ENCODE data around the gene ARL9.

ARL9 gene

GRCh38 chr4:56466910-56467283 lies 38.7 kb upstream of the ARL9 start:
- TF ChIP-seq CTCF (IDR thresholded peaks at IDR 0.05; ENCODE audit: insufficient read depth, low read length, missing control alignments), result no peak
- CTCF ChIA-PET, result interaction anchor here (1.5 kb wide), 1 partner anchor 31 kb away, joined by 3 read pairs; the partner anchor contains the start of gene PAICS
- POLR2A ChIA-PET, result interaction anchor here (0.8 to 2.3 kb wide), 3 partner anchors 13 to 32 kb away, joined by 3 to 13 read pairs (median 5); partner anchors contain the start of genes PAICS and PPAT
- DNase-seq (ENCODE audit: low read depth, low spot score), result no peak
- peak overlapping the region; percentile 89 for H3K4me3 ChIP-seq (ENCODE audit: low read depth, low read length)

GRCh38 chr4:56467284-56468096 lies 38.1 kb upstream of the ARL9 start, which contains the start of gene SRP72:
TSS of gene SRP72 (plus strand) at chr4:56467617. CDS start at chr4:56467636, 19 bp downstream.
- POLR2A ChIA-PET, result interaction anchor here (0.6 to 2.3 kb wide), 6 partner anchors 14 to 32 kb away, joined by 3 to 13 read pairs (median 4); partner anchors contain the start of genes PAICS and PPAT
- peak within 1 kb of the TSS; percentile 89 for H3K4me3 ChIP-seq (ENCODE audit: low read depth, low read length)
- no peak for TF ChIP-seq CTCF (IDR thresholded peaks at IDR 0.05; ENCODE audit: insufficient read depth, low read length, missing control alignments)
- DNase-seq (ENCODE audit: low read depth, low spot score), result peak; percentile 51
- CTCF ChIA-PET, result interaction anchor here (0.7 to 1.2 kb wide), 3 partner anchors 9 to 33 kb away, joined by 3 to 5 read pairs (median 3); partner anchors contain the start of gene PAICS

- peak overlapping the region; percentile 89 for H3K4me3 ChIP-seq (ENCODE audit: low read depth, low read length)
- ChIA-PET POLR2A (interaction anchor here (0.6 to 1.2 kb wide), 3 partner anchors 13 to 32 kb away, joined by 3 to 4 read pairs (median 4); partner anchors contain the start of genes PAICS and PPAT), CTCF (interaction anchor here (0.7 to 1.3 kb wide), 5 partner anchors 10 to 76 kb away, joined by 3 to 5 read pairs (median 3); partner anchors contain the start of gene PAICS)
- DNase-seq (ENCODE audit: low read depth, low spot score), result no peak
- no peak for TF ChIP-seq CTCF (IDR thresholded peaks at IDR 0.05; ENCODE audit: insufficient read depth, low read length, missing control alignments)
Measured at GRCh38 chr4:56468097-56468422, 37.5 kb upstream of the ARL9 start.

- POLR2A ChIA-PET, result no interaction called here
- CTCF ChIA-PET, result no interaction called here
- no peak for DNase-seq (ENCODE audit: low read depth, low spot score)
- H3K4me3 ChIP-seq (ENCODE audit: low read depth, low read length), result no peak overlapping the region
- TF ChIP-seq CTCF (IDR thresholded peaks at IDR 0.05; ENCODE audit: insufficient read depth, low read length, missing control alignments), result no peak
Measured at GRCh38 chr4:56469489-56470210, 35.9 kb upstream of the ARL9 start.

GRCh38 chr4:56475917-56476316 lies 29.7 kb upstream of the ARL9 start:
- no peak for DNase-seq (ENCODE audit: low read depth, low spot score)
- no peak overlapping the region for H3K4me3 ChIP-seq (ENCODE audit: low read depth, low read length)
- POLR2A ChIA-PET, result no interaction called here
- CTCF ChIA-PET, result no interaction called here
- no peak for TF ChIP-seq CTCF (IDR thresholded peaks at IDR 0.05; ENCODE audit: insufficient read depth, low read length, missing control alignments)

- CTCF ChIA-PET, result no interaction called here
Measured at GRCh38 chr4:56477192-56477702, 28.3 kb upstream of the ARL9 start.

More at GRCh38 chr4:56477192-56477702, 28.3 kb upstream of the ARL9 start:
- no peak overlapping the region for H3K4me3 ChIP-seq (ENCODE audit: low read depth, low read length)
- POLR2A ChIA-PET, result no interaction called here
- DNase-seq (ENCODE audit: low read depth, low spot score), result no peak
- no peak for TF ChIP-seq CTCF (IDR thresholded peaks at IDR 0.05; ENCODE audit: insufficient read depth, low read length, missing control alignments)
